Activated gamma-delta T cell (primary cell): Measurements from ENCODE around the gene ARHGAP6.

ENCODE experiments used
- DNase-seq: peaks from one replicate; lab custom pipeline; 2025; lab: John Stamatoyannopoulos, UW

Gene ARHGAP6

GRCh38 chrX:11424903-11425674 is 240.6 kb downstream of the ARHGAP6 start:
- DNase-seq: no peak

DNA sequence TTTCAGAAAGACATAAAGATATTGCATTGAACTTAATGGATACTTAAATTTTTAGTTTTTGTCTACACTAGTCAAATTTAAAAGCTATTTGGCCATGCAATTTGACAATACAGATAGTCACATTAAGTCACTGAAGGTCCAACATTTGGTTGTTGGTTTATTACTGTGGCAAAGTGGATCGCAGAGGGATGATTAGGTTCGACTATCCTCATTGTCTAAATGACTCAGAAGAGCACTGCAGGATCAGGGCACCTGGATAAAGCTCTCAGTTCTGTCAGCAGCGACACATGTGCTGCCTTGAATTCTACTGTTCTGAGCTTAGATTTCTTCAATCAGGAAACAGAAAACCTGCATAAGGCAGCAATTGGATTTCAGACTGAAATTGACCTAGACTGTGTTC is 241.8 kb downstream of the ARHGAP6 start:
- DNase-seq: no peak

GRCh38 chrX:11423362-11423818 is 242.3 kb downstream of the ARHGAP6 start:
- no peak for DNase-seq

DNA sequence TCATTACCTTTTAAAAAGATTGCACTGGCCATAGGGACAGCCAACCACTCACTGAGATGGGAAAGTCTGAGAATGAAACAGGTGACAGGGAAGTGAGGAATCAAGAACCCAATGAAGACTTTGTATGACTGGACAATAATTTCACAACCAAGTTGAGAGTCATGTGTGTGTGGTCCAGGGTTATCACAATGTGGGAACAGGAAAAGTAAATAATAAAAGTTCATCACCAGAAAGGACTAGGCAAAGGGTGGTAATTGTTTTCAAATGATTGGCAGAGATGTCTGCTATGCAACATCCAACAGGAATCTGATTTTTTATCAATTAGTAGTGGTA is 243.2 kb downstream of the ARHGAP6 start:
- DNase-seq: no peak

- no peak for DNase-seq
These were observed 243.8 kb downstream of the ARHGAP6 start for GRCh38 chrX:11421805-11422524.

- no peak for DNase-seq
These were observed 244.9 kb downstream of the ARHGAP6 start for GRCh38 chrX:11420851-11421250.

DNA sequence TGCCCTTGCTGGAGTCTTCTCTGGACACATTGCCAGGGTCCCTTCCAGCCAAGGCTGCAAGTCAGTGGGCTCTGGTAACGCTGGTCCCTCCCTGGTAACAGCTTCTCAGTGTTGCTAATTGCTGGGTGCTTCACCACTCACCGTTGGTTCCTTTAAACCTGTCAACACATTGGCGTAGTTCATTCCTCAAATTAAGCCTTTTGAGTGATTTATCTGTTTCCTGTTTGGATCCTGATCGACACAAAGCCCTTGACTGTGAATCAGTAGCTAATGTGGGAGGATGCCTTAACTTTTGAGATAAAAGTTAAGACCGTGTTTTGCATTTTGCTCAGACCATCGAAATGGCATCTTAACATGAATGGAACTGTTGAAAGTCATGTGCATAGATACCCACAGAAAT is 246.6 kb downstream of the ARHGAP6 start:
- no peak for DNase-seq

DNA sequence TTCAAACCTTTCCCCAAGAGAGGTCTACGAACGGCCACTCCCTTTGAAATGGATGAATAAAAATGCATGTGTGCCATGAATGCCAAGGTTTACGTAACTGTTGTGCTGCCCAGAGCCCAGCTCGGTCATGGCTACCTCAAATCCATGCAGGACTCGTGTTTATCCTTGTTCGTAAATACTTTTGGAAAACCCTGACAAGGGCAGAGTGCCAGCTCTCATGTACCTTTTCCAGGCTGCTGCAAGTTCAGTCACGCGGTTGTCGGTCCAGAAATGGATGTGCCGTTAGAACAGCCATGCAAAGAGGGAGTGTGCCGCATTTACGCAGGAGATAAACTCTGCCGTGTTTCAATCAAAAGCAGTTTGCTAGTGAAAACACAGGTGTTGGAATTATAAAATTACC is 249.1 kb downstream of the ARHGAP6 start:
- no peak for DNase-seq

DNA sequence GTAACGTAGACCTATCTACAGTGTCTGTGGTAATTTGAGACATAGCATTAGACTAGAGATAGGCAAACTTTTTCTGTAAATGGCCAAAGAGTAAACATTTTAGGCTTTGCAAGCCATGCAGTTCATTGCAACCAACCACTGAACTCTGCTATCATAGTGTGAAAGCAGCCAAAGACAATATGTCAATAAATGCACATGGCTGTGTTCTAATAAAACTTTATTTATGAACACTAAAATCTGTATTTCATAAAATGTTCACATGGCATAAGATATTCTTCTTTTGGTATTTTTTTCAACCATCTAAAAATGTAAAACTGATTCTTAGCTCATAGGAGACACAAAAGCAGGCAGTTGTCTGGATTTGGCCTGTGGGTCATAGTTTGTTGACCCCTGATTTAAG is 251.6 kb downstream of the ARHGAP6 start:
- DNase-seq: no peak

DNA sequence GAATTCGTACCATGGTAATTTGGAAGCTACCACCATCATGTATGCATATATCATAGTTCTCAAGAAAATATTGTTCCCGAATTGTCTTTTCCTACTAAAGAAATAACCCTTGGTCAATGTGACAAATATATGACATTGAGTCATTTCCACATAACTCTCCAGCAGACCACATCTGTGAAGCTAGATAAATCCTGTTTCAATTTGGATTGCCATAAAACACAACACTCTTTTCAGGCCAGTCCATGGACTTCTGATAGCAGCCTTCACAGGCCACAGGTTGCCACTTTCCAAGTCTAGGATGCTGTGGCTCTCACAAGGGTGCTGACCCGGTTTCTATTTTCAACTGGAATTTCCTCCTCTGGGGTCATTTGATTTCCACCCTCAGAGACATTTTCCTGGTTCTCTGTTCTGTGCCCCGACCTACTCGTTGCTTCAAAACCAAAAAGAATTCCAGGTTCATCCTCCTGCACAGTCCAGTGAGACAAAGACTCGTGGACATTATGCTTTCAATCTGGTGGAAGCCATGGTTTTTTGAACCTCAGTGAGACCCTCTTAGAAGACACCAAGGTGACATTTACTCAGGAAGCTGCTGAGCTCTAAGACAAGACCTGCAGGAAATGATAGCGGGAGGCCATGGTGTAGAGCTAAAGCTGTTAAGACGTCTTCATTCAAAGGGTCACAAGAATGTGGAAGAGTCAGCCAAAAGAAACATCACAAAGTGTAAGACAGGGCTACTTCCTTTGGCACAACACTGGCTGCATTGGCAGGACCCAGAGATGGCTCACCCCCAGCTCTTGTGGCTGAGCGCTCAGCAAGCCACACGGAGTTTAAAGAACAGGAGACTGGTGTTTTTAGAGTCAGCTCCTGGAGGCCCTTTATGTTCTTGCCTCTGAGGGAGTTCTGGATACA is 252.8 kb downstream of the ARHGAP6 start:
- no peak for DNase-seq

DNA sequence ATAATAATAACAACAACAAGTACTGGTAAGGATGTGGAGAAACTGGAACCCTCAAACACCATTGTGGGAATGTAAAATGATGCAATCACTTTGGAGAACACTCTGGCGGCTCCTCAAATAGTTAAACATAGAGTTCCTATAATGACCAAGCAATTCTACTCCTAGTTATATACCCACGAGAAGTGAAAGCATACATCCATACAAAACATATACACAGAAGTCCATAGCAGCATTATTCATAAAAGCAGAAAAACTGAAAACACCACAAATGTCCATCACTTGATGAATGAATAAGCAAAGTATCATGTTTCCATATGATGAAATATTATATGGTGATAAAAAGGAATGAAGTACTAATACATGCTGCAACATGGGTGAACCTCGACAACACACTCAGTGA is 255.8 kb downstream of the ARHGAP6 start:
- no peak for DNase-seq

GRCh38 chrX:11408783-11409182 is 256.9 kb downstream of the ARHGAP6 start:
- DNase-seq: no peak

- DNase-seq: no peak
These were observed 257.7 kb downstream of the ARHGAP6 start for GRCh38 chrX:11408109-11408405.

DNA sequence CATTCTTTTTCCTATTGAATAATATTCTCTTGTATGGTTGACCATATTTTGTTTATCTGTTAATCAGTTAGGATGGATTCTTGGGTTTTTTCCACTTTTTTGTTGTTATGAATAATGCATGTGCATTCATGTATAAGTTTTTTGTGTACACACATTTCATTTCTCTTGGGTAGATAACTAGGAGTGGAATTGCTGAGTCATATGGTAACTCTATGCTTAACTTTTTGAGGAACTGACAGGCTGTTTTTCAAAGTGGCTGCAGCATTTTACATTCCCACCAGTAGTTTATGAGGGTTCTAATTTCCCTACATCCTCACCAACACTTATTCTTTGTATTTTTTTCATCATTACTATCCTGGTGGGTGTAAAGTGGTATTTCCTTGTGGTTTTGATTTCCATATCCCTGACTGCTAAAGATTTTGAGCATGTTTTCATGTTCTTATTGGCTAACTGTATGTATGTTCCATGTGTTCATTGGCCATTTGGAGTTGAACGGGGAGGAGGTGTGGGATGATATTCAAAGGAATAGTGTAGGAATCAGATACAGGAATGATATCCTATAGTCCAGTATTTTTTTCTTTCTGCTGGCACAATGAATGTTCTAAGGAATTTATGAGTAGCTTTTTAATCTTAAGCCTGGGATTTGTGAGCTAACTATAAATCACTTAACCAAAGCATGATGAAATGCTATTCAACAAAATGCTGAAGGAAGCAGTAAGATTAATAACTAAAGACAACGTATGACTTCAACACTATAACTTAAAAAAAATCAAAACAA is 258.2 kb downstream of the ARHGAP6 start:
- DNase-seq: no peak

GRCh38 chrX:11406109-11406765 is 259.5 kb downstream of the ARHGAP6 start:
- DNase-seq: no peak

DNA sequence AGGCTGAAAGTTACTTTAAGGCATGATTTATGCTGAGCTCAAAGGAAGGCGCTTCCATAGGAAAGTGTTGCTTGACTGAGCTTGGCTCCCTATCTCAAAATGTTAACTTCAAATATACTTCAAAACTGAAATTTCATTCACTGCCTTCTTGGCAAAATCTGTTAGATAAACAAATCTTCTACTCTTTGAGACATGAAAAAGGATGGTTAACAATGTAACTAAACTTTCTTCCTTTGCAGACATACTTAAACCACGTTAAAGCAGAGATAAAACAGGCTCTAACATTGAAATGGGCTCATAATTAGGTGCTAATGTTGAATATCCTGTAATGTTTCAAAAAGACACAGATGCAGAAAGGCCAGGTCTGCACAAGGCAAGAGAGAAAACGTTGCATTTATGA is 262.1 kb downstream of the ARHGAP6 start:
- DNase-seq: no peak

DNA sequence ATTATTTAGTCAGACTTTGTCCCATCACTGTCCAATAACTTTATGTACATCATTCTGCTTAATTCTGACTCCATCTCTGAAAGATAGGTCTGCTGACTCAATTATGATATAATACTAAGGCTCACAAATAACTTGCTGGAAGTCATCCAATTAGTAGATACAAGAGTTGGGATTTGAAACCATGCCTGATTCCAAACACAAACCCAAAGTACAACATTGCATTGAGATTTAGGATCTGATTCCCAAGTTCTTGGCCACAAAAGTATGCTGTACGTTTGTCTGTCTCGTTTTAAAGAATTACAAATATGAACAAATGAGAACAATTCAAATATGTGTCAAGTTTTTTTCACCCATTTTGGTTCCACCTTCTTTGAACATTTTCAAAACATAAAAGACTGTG is 263.8 kb downstream of the ARHGAP6 start:
- DNase-seq: no peak

GRCh38 chrX:11399489-11400094 is 266.1 kb downstream of the ARHGAP6 start:
- DNase-seq: no peak

GRCh38 chrX:11398785-11399184 is 266.9 kb downstream of the ARHGAP6 start:
- DNase-seq: no peak

- no peak for DNase-seq
These were observed 267.6 kb downstream of the ARHGAP6 start for GRCh38 chrX:11398139-11398538.

- no peak for DNase-seq
These were observed 268.0 kb downstream of the ARHGAP6 start for GRCh38 chrX:11397680-11398079.
